Measurements from ENCODE around the gene PDE6C. TPM values are rescaled to one million over a fixed set of nuclear protein-coding genes. Genes with fewer than 3 reads are reported as not detected.

Gene PDE6C
- total RNA-seq, 1 donor from 2014 or later = 1.2 TPM

- peak; percentile 94 for DNase-seq (ENCODE audit: low spot score)
Measured at GRCh38 chr10:93702210-93703001, 90.1 kb downstream of the PDE6C start, which contains the start of gene FRA10AC1. Gene FRA10AC1, minus strand, starts transcription at chr10:93702592. Its CDS starts 2,486 bp downstream, at chr10:93700106.

DNA sequence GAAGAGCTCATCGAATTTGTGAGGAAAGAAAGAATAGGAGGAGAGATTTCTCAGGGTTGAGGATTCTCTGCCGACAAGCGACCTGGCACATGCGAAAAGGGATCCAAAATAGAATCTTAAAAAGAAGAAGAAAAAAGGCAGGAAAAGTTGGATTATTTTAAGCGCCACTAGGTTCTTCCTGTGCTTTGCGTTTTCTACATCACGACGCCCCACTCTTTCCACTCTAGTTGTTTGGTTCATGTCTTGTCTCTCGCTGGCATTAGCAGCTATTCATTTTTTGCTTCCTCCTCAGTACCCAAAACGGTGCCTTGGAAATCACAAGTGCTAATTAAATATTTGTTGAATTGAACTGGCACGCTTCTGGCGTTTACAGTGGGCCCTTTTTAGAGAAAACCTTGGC is 90.7 kb downstream of the PDE6C start:
- peak; percentile 36 for DNase-seq (ENCODE audit: low spot score)

DNA sequence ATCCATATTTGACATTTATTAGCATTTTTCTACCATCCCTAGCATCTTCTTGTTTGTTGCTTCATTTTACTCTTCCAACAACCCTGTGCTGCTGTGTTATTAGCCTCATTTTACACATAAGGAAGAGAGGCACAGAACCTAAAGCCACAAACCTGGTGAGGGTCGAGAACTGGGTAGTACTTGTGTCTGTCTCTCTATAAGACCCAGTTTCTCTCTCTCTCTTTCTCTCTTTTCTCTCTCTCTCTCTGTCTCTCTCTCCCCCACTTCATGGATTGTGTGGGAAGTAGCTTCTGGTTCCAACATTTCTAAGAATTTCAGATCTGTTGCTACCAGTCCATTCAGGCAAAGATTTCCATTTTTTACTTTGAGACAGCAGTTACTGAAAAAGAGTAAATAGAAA is 91.5 kb downstream of the PDE6C start:
- DNase-seq (ENCODE audit: low spot score) = no peak

- no peak for DNase-seq (ENCODE audit: low spot score)
Measured at GRCh38 chr10:93704451-93704850, 92.1 kb downstream of the PDE6C start.

DNA sequence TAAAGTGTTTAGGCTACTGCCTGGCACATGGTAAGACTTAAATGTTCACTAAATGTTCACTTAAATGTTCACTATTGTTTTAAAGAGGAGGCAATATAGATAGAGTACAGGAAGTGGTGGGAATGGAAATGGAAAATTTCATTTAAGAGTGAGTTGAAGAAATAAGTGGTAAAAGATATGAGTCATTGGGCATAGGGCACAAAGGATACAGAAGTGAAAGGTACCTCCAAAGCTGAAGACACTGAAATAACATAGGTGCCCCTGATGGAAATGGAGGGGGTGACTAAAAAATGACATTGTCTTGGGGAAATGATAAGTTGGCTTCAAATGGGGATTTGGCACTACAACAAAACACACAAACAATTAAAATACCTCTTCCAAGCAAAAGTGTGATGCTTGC is 95.3 kb downstream of the PDE6C start:
- no peak for DNase-seq (ENCODE audit: low spot score)

DNA sequence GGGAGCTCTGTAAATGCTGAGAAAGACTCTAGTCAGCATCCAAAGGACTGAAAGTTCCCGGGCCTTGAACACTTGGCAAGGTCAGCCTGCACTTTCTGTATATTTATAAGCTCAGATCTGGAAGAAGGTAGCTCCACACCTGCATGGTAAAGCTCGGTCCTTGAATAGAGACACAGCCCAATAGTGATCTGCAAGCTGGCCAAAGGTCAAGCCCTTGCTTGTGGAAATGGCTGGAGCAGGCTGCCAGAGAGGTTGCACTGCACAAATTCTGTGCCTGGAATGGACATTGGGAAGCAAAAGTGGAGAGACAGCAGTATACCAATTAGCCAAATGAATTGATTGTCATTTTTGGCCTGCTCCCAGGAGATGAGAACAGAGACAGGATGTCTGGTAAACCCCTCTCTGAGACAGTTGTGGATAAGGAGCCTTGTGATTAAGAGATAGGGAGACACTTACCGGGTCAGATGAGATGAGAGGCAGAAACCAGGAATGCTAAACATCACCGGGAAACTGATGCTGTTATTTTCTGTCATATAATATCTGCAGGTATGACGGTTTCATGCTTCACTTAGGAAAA is 98.1 kb downstream of the PDE6C start:
- peak; percentile 18 for DNase-seq (ENCODE audit: low spot score)

GRCh38 chr10:93711891-93712290 is 99.6 kb downstream of the PDE6C start:
- no peak for DNase-seq (ENCODE audit: low spot score)

- DNase-seq (ENCODE audit: low spot score) = no peak
Measured at GRCh38 chr10:93712593-93712992, 100.3 kb downstream of the PDE6C start.

GRCh38 chr10:93715345-93715744 is 103.0 kb downstream of the PDE6C start:
- no peak for DNase-seq (ENCODE audit: low spot score)

Other genes starting within 250 kb of the PDE6C start
- gene MYOF, start 130.2 kb upstream of the PDE6C start, total RNA-seq (ENCODE audit: insufficient read depth, low replicate concordance) = 109 TPM
- gene CEP55, start 115.9 kb upstream of the PDE6C start, total RNA-seq (ENCODE audit: insufficient read depth, low replicate concordance) = 8.7 TPM
- 0.96 TPM for gene FFAR4, start 45.9 kb upstream of the PDE6C start, total RNA-seq (ENCODE audit: insufficient read depth, low replicate concordance)
- gene RBP4, start 11.3 kb upstream of the PDE6C start, total RNA-seq (ENCODE audit: insufficient read depth, low replicate concordance) = 6.5 TPM
- gene FRA10AC1, start 90.1 kb downstream of the PDE6C start, total RNA-seq (ENCODE audit: insufficient read depth, low replicate concordance) = 16.6 TPM
- gene LGI1, start 145.4 kb downstream of the PDE6C start, total RNA-seq (ENCODE audit: insufficient read depth, low replicate concordance) = 9.4 TPM